ENCODE data around the gene OSBPL3. TPM values are rescaled to one million over a fixed set of nuclear protein-coding genes. Genes with fewer than 3 reads are reported as not detected.
A peak's percentile ranks its signal among the peaks of the same experiment; 100 is the strongest.

The OSBPL3 gene
- polyA plus RNA-seq, 1 donor (not counting 4 experiments of a cell fraction or from before 2014, with no cell fraction given), result 34.0 TPM

GRCh38 chr7:24975644-24976260, 4.2 kb downstream of the OSBPL3 start:
- dilution Hi-C loops (cut with MboI; ENCODE audit: extremely low pct_ligation_motif_present, low sequenced_read_pairs), result no loop called here

GRCh38 chr7:24975172-24975571, 4.8 kb downstream of the OSBPL3 start:
- H3K36me3 ChIP-seq (ENCODE audit: control insufficient read depth in 2 of 2, extremely low read depth in 1 of 2, insufficient read depth in 2 of 2, low read length in 2 of 2), result no peaks in the 10 kb centered on the region
- H3K9me3 ChIP-seq (ENCODE audit: control insufficient read depth, low read depth, low read length), result no peaks in the 10 kb centered on the region
- peaks cover 82% of the 10 kb centered on the region for H3K79me2 ChIP-seq (ENCODE audit: control insufficient read depth, insufficient read depth, low read length)
- H3K9ac ChIP-seq (ENCODE audit: control insufficient read depth, extremely low read depth, insufficient read depth, low read length), result no peak overlapping the region
- DNase-seq (ENCODE audit: low read depth, low spot score) (no peak), FAIRE-seq (no peak)
- TF ChIP-seq EZH2 (IDR thresholded peaks at IDR 0.05; ENCODE audit: low read length) (no peak), CTCF (optimal IDR thresholded peaks at IDR 0.05 in 1 of 3, IDR thresholded peaks at IDR 0.05 in 1 of 3, conservative IDR thresholded peaks at IDR 0.05 in 1 of 3; ENCODE audit: extremely low read depth in 1 of 3, insufficient read depth in 2 of 3, low read length in 3 of 3) (no peak)
- no peak overlapping the region for H3K4me3 ChIP-seq (ENCODE audit: control insufficient read depth in 2 of 3, extremely low read depth in 1 of 3, insufficient read depth in 2 of 3, low read depth in 1 of 3, low read length in 3 of 3)
- H3K9me1 ChIP-seq (ENCODE audit: control insufficient read depth, extremely low read depth, insufficient read depth, low read length), result peaks cover 2% of the 10 kb centered on the region
- dilution Hi-C loops (cut with MboI; ENCODE audit: extremely low pct_ligation_motif_present, low sequenced_read_pairs), result no loop called here
- no peak overlapping the region for H2AFZ ChIP-seq (ENCODE audit: control insufficient read depth, low read length)
- H3K4me1 ChIP-seq (ENCODE audit: control insufficient read depth, extremely low read depth, insufficient read depth, low read length), result peaks cover 62% of the 10 kb centered on the region
- no peaks in the 10 kb centered on the region for H3K27me3 ChIP-seq (ENCODE audit: control insufficient read depth, extremely low read depth, insufficient read depth, low read length)
- no peak overlapping the region for H3K27ac ChIP-seq (ENCODE audit: control insufficient read depth, insufficient read depth, low read length)
- peak overlapping the region; percentile 57 for H3K4me2 ChIP-seq (ENCODE audit: control insufficient read depth, extremely low read depth, insufficient read depth, low read depth, low read length)
- H4K20me1 ChIP-seq (ENCODE audit: control insufficient read depth, extremely low read depth, insufficient read depth, low read length), result no peaks in the 10 kb centered on the region

More at GRCh38 chr7:24975644-24976260, 4.2 kb downstream of the OSBPL3 start:
- FAIRE-seq (peak; percentile 75), DNase-seq (ENCODE audit: low read depth, low spot score) (no peak)
- H3K79me2 ChIP-seq (ENCODE audit: control insufficient read depth, insufficient read depth, low read length), result peaks cover 78% of the 10 kb centered on the region
- H3K27ac ChIP-seq (ENCODE audit: control insufficient read depth, insufficient read depth, low read length), result peak overlapping the region; percentile 15
- H3K4me1 ChIP-seq (ENCODE audit: control insufficient read depth, extremely low read depth, insufficient read depth, low read length), result peaks cover 58% of the 10 kb centered on the region
- peak overlapping the region; percentile 57 for H3K4me2 ChIP-seq (ENCODE audit: control insufficient read depth, extremely low read depth, insufficient read depth, low read depth, low read length)
- no peak overlapping the region for H2AFZ ChIP-seq (ENCODE audit: control insufficient read depth, low read length)
- H3K4me3 ChIP-seq (ENCODE audit: control insufficient read depth in 2 of 3, extremely low read depth in 1 of 3, insufficient read depth in 2 of 3, low read depth in 1 of 3, low read length in 3 of 3), result peak overlapping the region in 1 of 3 experiments; percentile 12
- peaks cover 2% of the 10 kb centered on the region for H3K9me1 ChIP-seq (ENCODE audit: control insufficient read depth, extremely low read depth, insufficient read depth, low read length)
- no peaks in the 10 kb centered on the region for H4K20me1 ChIP-seq (ENCODE audit: control insufficient read depth, extremely low read depth, insufficient read depth, low read length)
- no peaks in the 10 kb centered on the region for H3K9me3 ChIP-seq (ENCODE audit: control insufficient read depth, low read depth, low read length)
- no peaks in the 10 kb centered on the region for H3K27me3 ChIP-seq (ENCODE audit: control insufficient read depth, extremely low read depth, insufficient read depth, low read length)
- H3K36me3 ChIP-seq (ENCODE audit: control insufficient read depth in 2 of 2, extremely low read depth in 1 of 2, insufficient read depth in 2 of 2, low read length in 2 of 2), result no peaks in the 10 kb centered on the region
- no peak overlapping the region for H3K9ac ChIP-seq (ENCODE audit: control insufficient read depth, extremely low read depth, insufficient read depth, low read length)
- no peak for TF ChIP-seq EZH2 (IDR thresholded peaks at IDR 0.05; ENCODE audit: low read length)
- no peak for TF ChIP-seq CTCF (optimal IDR thresholded peaks at IDR 0.05 in 1 of 3, IDR thresholded peaks at IDR 0.05 in 1 of 3, conservative IDR thresholded peaks at IDR 0.05 in 1 of 3; ENCODE audit: extremely low read depth in 1 of 3, insufficient read depth in 2 of 3, low read length in 3 of 3)
